Panc1 (cell line): Measurements from ENCODE around the gene FIP1L1.

Experiments used
- CTCF ChIP-seq: fragments of 450-650 bp; IDR thresholded peaks from 2 replicates; pipeline ENCODE4 v1.5.1; 2017; ENCODE audit warnings: mild to moderate bottlenecking
- POLR2AphosphoS5 ChIP-seq: IDR thresholded peaks from 2 replicates; pipeline ENCODE4 v1.6.1; 2012; ENCODE audit warnings: mild to moderate bottlenecking, low read depth, low read length, moderate library complexity
- REST ChIP-seq, 2 experiments: IDR thresholded peaks; 2 replicates each; pipeline ENCODE4 v1.6.1; 2011 to 2012; ENCODE audit warnings: low read depth in 2 of 2, control low read depth in 1 of 2, low read length in 1 of 2, mild to moderate bottlenecking in 1 of 2, moderate library complexity in 1 of 2; ENCODE audit not compliant: insufficient read depth in 1 of 2
- SIN3A ChIP-seq: IDR thresholded peaks from 2 replicates; pipeline ENCODE4 v1.6.1; 2012; ENCODE audit warnings: low read depth, mild to moderate bottlenecking, low read length, moderate library complexity, borderline replicate concordance; ENCODE audit not compliant: insufficient read depth

GRCh38 chr4:53441564-53441963 is 64.1 kb downstream of the FIP1L1 start:
- TF ChIP-seq POLR2AphosphoS5 (no peak), CTCF (no peak), REST (IDR thresholded peaks at IDR 0.05; ENCODE audit: insufficient read depth in 1 of 2, low read depth in 2 of 2, low read length in 1 of 2) (no peak), SIN3A (no peak)
